ENCODE results near the gene SIAH1. TPM values are rescaled to one million over a fixed set of nuclear protein-coding genes. Genes with fewer than 3 reads are reported as not detected.

The SIAH1 gene
- total RNA-seq, 1 donor from 2014 or later, result 73.9 TPM

- H3K27ac ChIP-seq, result no peak overlapping the region
- H3K4me3 ChIP-seq, result no peak overlapping the region
- no peak overlapping the region for H3K9ac ChIP-seq
- peaks cover 100% of the 10 kb centered on the region for H3K79me2 ChIP-seq (ENCODE audit: low read depth)
- Mint-ChIP-seq H3K4me3 (no peak overlapping the region), H3K36me3 (peaks cover 19% of the 10 kb centered on the region), H3K4me1 (peaks cover 23% of the 10 kb centered on the region), H3K27me3 (ENCODE audit: insufficient read depth, low read depth) (no peaks in the 10 kb centered on the region), H3K9me3 (no peaks in the 10 kb centered on the region), H3K27ac (no peak overlapping the region)
- H3F3A ChIP-seq (ENCODE audit: low read depth), result peaks cover 14% of the 10 kb centered on the region
- H3K4me2 ChIP-seq, result no peak overlapping the region
- no peaks in the 10 kb centered on the region for H3K36me3 ChIP-seq
- TF ChIP-seq CTCF (IDR thresholded peaks at IDR 0.05) (no peak), EZH2phosphoT487 (IDR thresholded peaks at IDR 0.05) (no peak), EZH2 (IDR thresholded peaks at IDR 0.05) (no peak)
- no peaks in the 10 kb centered on the region for H3K9me3 ChIP-seq (ENCODE audit: low read depth)
- peaks cover 14% of the 10 kb centered on the region for H3K4me1 ChIP-seq
- peaks cover 73% of the 10 kb centered on the region for H4K20me1 ChIP-seq (ENCODE audit: low read depth)
- H2AFZ ChIP-seq (replicated peaks), result no peak overlapping the region
- H3K27me3 ChIP-seq, result no peaks in the 10 kb centered on the region
- no peak for DNase-seq (ENCODE audit: low spot score)
These were observed 23.6 kb downstream of the SIAH1 start for GRCh38 chr16:48361540-48362144.

GRCh38 chr16:48361012-48361411 lies 24.2 kb downstream of the SIAH1 start:
- peaks cover 8% of the 10 kb centered on the region for H3F3A ChIP-seq (ENCODE audit: low read depth)
- Mint-ChIP-seq H3K4me1 (peaks cover 17% of the 10 kb centered on the region), H3K36me3 (peaks cover 19% of the 10 kb centered on the region), H3K4me3 (no peak overlapping the region), H3K9me3 (no peaks in the 10 kb centered on the region), H3K27ac (no peak overlapping the region), H3K27me3 (ENCODE audit: insufficient read depth, low read depth) (no peaks in the 10 kb centered on the region)
- peaks cover 98% of the 10 kb centered on the region for H3K79me2 ChIP-seq (ENCODE audit: low read depth)
- no peak overlapping the region for H3K4me3 ChIP-seq
- H3K27ac ChIP-seq, result no peak overlapping the region
- H3K9ac ChIP-seq, result no peak overlapping the region
- H3K27me3 ChIP-seq, result no peaks in the 10 kb centered on the region
- H4K20me1 ChIP-seq (ENCODE audit: low read depth), result peaks cover 67% of the 10 kb centered on the region
- no peaks in the 10 kb centered on the region for H3K9me3 ChIP-seq (ENCODE audit: low read depth)
- H3K4me1 ChIP-seq, result peaks cover 14% of the 10 kb centered on the region
- no peak for TF ChIP-seq CTCF (IDR thresholded peaks at IDR 0.05)
- no peak for TF ChIP-seq EZH2phosphoT487 (IDR thresholded peaks at IDR 0.05)
- TF ChIP-seq EZH2 (IDR thresholded peaks at IDR 0.05), result no peak
- no peaks in the 10 kb centered on the region for H3K36me3 ChIP-seq
- no peak for DNase-seq (ENCODE audit: low spot score)
- no peak overlapping the region for H3K4me2 ChIP-seq
- H2AFZ ChIP-seq (replicated peaks), result no peak overlapping the region

- peaks cover 25% of the 10 kb centered on the region for H3K36me3 Mint-ChIP-seq
- peaks cover 59% of the 10 kb centered on the region for H4K20me1 ChIP-seq (ENCODE audit: low read depth)
- no peaks in the 10 kb centered on the region for H3K9me3 ChIP-seq (ENCODE audit: low read depth)
- no peaks in the 10 kb centered on the region for H3F3A ChIP-seq (ENCODE audit: low read depth)
- H3K4me1 ChIP-seq, result peaks cover 8% of the 10 kb centered on the region
- no peak for DNase-seq (ENCODE audit: low spot score)
- H3K36me3 ChIP-seq, result no peaks in the 10 kb centered on the region
- no peaks in the 10 kb centered on the region for H3K27me3 ChIP-seq
- no peak overlapping the region for H3K4me3 Mint-ChIP-seq
- no peak overlapping the region for H3K4me3 ChIP-seq
- no peak for TF ChIP-seq EZH2 (IDR thresholded peaks at IDR 0.05)
- TF ChIP-seq CTCF (IDR thresholded peaks at IDR 0.05), result no peak
- no peak for TF ChIP-seq EZH2phosphoT487 (IDR thresholded peaks at IDR 0.05)
- no peak overlapping the region for H2AFZ ChIP-seq (replicated peaks)
- no peaks in the 10 kb centered on the region for H3K27me3 Mint-ChIP-seq (ENCODE audit: insufficient read depth, low read depth)
- H3K79me2 ChIP-seq (ENCODE audit: low read depth), result peaks cover 96% of the 10 kb centered on the region
- no peak overlapping the region for H3K9ac ChIP-seq
- H3K9me3 Mint-ChIP-seq, result no peaks in the 10 kb centered on the region
- peaks cover 13% of the 10 kb centered on the region for H3K4me1 Mint-ChIP-seq
- no peak overlapping the region for H3K4me2 ChIP-seq
- H3K27ac ChIP-seq, result no peak overlapping the region
- no peak overlapping the region for H3K27ac Mint-ChIP-seq
These were observed 25.2 kb downstream of the SIAH1 start for GRCh38 chr16:48359983-48360382.
